Colonic mucosa (tissue), 4 donors: ENCODE data around the gene OSBPL10. TPM values are rescaled to one million over a fixed set of nuclear protein-coding genes. Genes with fewer than 3 reads are reported as not detected.

Source experiments
- DNase-seq: peaks from one replicate; pipeline ENCODE4 v3.0.0-alpha.2; 2020
- H3K27ac ChIP-seq: fragments of 200-600 bp; one replicate; pipeline ENCODE4 v1.8.0; 2021
- H3K27me3 ChIP-seq: fragments of 200-600 bp; one replicate; pipeline ENCODE4 v1.8.0; 2021
- H3K36me3 ChIP-seq: fragments of 200-600 bp; one replicate; pipeline ENCODE4 v1.8.0; 2021
- H3K4me1 ChIP-seq: fragments of 200-600 bp; one replicate; pipeline ENCODE4 v1.8.0; 2021; ENCODE audit warnings: mild to moderate bottlenecking
- H3K4me3 ChIP-seq: fragments of 200-600 bp; one replicate; pipeline ENCODE4 v1.8.0; 2021
- H3K9ac ChIP-seq, 2 donors: one replicate each; pipeline ENCODE4 v1.7.0; 2013; ENCODE audit warnings: control low read depth in 2 of 2, low read depth in 2 of 2, low read length in 2 of 2
- H3K9me3 ChIP-seq: fragments of 200-600 bp; one replicate; pipeline ENCODE4 v1.8.0; 2021
- intact Hi-C: fragments of 100-400 bp; cut with DNase I; formaldehyde crosslinking; loops from one replicate; pipeline ENCODE4 v1.14.1; 2022
- total RNA-seq, 2 donors: library from RNA; stranded (reverse); fragmentation: NEBNext Ultra II Directional in 1 of 2; extraction: Animal tissue kit (Norgen Biotek cat#: 25700) in 1 of 2; gene quantifications; one replicate each; pipeline ENCODE4 v1.2.1, GENCODE V29; 2021
- TF ChIP-seq, protein P1 (sequence below): fragments of 200-600 bp; IDR thresholded peaks from one replicate; pipeline ENCODE4 v1.8.0; 2022; ENCODE audit warnings: antibody characterized with exemption, mild to moderate bottlenecking
- donor health status: healthy.
- donor health status: DM: no; HTN: no; CAD: no.
- donor health status: DM: no; HTN: no; CAD: no.

OSBPL10 gene
- total RNA-seq, 2 donors from 2014 or later: 20.0 to 34.4 TPM

- H3K36me3 ChIP-seq: no peaks in the 10 kb centered on the region
- DNase-seq: no peak
- H3K9ac ChIP-seq: no peak overlapping the region
- TF ChIP-seq, protein P1, sequence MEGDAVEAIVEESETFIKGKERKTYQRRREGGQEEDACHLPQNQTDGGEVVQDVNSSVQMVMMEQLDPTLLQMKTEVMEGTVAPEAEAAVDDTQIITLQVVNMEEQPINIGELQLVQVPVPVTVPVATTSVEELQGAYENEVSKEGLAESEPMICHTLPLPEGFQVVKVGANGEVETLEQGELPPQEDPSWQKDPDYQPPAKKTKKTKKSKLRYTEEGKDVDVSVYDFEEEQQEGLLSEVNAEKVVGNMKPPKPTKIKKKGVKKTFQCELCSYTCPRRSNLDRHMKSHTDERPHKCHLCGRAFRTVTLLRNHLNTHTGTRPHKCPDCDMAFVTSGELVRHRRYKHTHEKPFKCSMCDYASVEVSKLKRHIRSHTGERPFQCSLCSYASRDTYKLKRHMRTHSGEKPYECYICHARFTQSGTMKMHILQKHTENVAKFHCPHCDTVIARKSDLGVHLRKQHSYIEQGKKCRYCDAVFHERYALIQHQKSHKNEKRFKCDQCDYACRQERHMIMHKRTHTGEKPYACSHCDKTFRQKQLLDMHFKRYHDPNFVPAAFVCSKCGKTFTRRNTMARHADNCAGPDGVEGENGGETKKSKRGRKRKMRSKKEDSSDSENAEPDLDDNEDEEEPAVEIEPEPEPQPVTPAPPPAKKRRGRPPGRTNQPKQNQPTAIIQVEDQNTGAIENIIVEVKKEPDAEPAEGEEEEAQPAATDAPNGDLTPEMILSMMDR: no peak
- no peak overlapping the region for H3K27ac ChIP-seq
- H3K27me3 ChIP-seq: no peaks in the 10 kb centered on the region
- no peaks in the 10 kb centered on the region for H3K4me1 ChIP-seq
- H3K4me3 ChIP-seq: no peak overlapping the region
- intact Hi-C loops: no loop called here
- H3K9me3 ChIP-seq: no peaks in the 10 kb centered on the region
Observed at GRCh38 chr3:31821118-31821517, 159.9 kb downstream of the OSBPL10 start.

DNA sequence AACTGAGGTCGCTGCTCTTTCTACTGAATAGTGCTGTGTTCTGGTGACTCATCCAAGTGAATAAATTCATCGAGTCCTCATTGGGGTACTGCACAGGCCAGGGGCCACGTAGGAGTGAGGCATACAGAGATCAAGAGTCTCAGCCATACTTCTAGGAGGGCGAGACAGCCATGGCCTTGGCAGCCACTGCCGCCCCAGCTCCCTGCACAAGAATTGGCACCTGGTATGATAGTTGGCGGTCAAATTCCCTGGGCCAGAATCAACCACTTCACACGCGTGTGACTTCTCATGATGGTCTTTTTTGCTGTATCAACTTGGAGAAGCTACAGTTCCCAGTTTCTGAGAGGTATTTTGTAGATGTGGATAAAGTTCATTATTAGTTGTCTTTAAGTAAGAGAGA is 161.6 kb downstream of the OSBPL10 start:
- Histone ChIP-seq H3K27me3 (no peaks in the 10 kb centered on the region), H3K9me3 (no peaks in the 10 kb centered on the region), H3K27ac (no peak overlapping the region), H3K4me1 (no peaks in the 10 kb centered on the region), H3K9ac (no peak overlapping the region), H3K4me3 (no peak overlapping the region), H3K36me3 (no peaks in the 10 kb centered on the region)
- TF ChIP-seq, protein P1: no peak
- intact Hi-C loops: no loop called here
- DNase-seq: no peak

DNA sequence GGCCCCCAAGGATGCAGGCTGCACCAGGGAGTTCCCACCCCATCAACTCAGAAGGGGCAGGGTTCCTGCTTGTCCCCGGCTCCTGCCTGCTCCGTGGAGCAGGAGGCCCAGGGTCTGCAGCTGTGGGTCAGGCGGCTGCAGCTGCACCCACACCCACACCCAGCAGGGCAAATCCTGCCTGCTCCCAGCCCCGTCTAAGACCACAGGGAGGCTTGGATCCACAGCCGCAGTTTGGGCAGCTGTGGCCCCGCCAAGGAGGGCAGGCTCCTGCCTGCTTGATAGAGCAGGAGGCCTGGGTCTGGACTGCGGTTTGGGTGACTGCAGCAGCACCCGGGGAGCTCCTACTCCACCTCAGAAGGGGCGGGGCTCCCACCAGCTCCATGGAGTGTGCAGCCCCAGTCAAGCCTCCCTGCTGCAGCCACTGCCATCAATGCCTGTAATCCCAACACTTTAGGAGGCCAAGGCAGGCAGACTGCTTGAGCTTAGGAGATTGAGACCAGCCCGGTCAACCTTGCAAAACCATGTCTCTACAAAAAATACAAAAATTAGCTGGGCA is 163.6 kb downstream of the OSBPL10 start:
- H3K27me3 ChIP-seq: no peaks in the 10 kb centered on the region
- H3K9me3 ChIP-seq: no peaks in the 10 kb centered on the region
- H3K36me3 ChIP-seq: no peaks in the 10 kb centered on the region
- H3K9ac ChIP-seq: no peak overlapping the region
- TF ChIP-seq, protein P1: no peak
- H3K4me3 ChIP-seq: no peak overlapping the region
- DNase-seq: no peak
- no peaks in the 10 kb centered on the region for H3K4me1 ChIP-seq
- no peak overlapping the region for H3K27ac ChIP-seq
- intact Hi-C loops: no loop called here

- no peak overlapping the region for H3K4me3 ChIP-seq
- no peak for DNase-seq
- H3K9me3 ChIP-seq: no peaks in the 10 kb centered on the region
- no peaks in the 10 kb centered on the region for H3K4me1 ChIP-seq
- intact Hi-C loops: no loop called here
- TF ChIP-seq, protein P1: no peak
- H3K27me3 ChIP-seq: no peaks in the 10 kb centered on the region
- H3K27ac ChIP-seq: no peak overlapping the region
- no peaks in the 10 kb centered on the region for H3K36me3 ChIP-seq
- no peak overlapping the region for H3K9ac ChIP-seq
Observed at GRCh38 chr3:31815631-31816440, 165.2 kb downstream of the OSBPL10 start.

- no peak for DNase-seq
- intact Hi-C loops: no loop called here
- Histone ChIP-seq H3K4me3 (no peak overlapping the region), H3K4me1 (no peaks in the 10 kb centered on the region), H3K36me3 (no peaks in the 10 kb centered on the region), H3K27me3 (no peaks in the 10 kb centered on the region), H3K9me3 (no peaks in the 10 kb centered on the region), H3K27ac (no peak overlapping the region), H3K9ac (no peak overlapping the region)
- TF ChIP-seq, protein P1: no peak
Observed at GRCh38 chr3:31815006-31815405, 166.1 kb downstream of the OSBPL10 start.
